GM19455 (cell line): ENCODE data around the gene TRIM62.
A peak's percentile ranks its signal among the peaks of the same experiment; 100 is the strongest.

Source experiments
- ATAC-seq: cut with Tn5 transposase; IDR thresholded peaks from one replicate; pipeline ENCODE4 v1.9.1; 2021; ENCODE audit not compliant: unreplicated experiment

The TRIM62 gene

DNA sequence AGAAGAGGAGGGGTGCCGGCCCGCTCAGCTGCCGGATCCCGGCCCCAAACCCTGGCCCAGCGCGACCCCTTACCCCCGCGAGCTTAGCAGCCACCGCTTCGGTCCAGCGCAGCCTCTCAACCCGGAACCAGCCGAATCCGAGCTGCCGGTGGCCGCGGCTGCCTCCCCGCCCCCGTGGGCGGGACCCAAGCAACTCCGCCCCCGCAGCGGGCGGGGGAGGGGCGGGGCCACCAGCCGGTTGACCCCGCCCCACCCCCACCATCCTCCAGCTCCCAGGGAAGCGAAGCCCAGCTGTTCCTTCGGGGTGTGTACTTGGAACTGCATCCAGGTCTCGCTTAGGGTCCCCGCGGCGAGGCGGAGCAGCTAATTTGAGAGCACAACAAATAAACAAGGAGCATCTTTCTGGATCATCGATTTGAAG, at the start of gene TRIM62:
Gene TRIM62 (minus strand): TSS at position 123 of the 421 bp plus-strand sequence. CDS start 611 bp downstream, outside the sequence.
- peak; percentile 57 for ATAC-seq

DNA sequence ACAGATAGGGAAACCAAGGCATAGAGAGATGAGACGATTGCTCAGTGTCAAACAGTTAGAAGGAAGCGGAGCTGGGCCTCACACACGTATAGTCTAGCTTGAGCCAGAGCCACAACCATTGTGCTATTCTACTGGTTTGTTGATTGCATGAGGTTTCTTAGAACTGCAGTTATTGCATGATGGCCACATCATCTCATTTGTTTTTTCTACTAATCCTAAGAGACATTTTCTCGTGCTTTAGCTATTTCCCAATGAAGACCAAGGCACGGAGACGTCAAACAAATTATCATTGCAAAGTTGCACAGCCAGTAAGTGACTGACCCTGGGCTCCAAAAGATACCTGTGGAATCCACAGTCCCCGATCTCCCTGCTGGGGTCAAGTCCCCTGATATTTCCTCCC, 49.3 kb upstream of the TRIM62 start:
- no peak for ATAC-seq

DNA sequence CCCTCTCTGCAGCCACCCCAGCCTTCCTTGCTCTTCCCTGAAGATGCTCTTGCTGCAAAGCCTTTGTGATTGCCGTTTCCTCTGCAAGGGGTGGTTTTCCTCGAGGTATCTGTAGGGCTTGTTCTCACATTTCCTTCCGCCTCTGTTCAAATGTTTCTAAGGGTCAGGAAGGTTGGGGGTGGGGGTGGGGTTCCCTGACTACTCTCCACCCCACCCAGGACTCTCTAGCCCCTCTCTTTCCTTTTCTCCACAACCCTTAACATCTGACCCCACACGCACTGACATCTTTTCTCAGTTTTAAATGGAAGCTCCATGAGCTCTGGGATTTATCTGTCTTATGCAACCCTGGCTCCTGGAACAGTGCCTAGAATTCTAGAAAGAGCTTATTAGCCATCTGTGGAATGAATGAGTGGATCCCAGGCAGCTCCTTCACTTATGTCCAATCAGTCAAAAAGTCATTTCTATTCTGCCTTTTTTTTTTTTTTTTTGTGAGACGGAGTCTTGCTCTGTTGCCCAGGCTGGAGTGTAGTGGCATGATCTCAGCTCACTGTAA, 47.2 kb upstream of the TRIM62 start:
- ATAC-seq, result no peak

DNA sequence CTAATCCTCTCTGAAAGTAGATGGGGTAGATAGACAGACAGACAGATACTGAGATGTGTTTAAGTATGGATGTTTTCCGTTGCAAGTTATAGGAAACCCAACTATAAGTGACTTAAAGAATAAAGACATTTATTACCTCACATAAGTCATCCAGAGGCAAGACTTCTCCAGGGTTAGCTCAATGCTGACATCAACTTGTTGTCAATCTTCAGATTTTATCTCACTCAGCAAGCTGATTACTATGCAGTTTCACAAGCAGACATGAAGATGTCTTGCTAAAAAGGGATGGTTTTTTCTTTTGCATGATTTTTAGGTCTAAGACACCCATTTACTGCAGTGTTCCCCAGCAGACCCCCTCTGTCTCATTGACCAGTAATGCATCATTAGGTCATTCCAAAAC, 43.7 kb upstream of the TRIM62 start:
- ATAC-seq, result no peak

DNA sequence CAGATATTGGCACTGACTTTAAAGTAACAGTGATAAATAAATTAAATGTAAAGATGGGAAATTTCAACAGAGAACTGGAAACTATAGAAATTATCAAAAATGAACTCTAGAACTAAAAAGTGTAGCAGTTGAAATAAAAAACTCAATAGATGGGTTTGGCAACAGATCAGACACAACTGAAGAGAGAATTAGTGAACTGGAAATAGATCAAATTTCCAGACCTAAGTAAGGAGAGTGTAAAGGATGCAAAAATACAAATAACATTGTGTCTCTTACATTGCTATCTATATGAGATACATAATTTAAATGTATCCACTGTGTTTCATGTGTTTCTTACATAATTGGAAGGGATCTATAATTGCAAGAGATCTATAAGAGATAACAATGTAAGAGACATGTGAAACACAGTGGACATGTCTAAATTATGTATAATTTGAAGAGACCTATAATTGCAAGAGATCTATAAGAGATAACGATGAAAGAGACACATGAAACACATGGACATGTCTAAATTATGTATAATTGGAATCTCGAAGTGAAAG, 42.4 kb upstream of the TRIM62 start:
- no peak for ATAC-seq

DNA sequence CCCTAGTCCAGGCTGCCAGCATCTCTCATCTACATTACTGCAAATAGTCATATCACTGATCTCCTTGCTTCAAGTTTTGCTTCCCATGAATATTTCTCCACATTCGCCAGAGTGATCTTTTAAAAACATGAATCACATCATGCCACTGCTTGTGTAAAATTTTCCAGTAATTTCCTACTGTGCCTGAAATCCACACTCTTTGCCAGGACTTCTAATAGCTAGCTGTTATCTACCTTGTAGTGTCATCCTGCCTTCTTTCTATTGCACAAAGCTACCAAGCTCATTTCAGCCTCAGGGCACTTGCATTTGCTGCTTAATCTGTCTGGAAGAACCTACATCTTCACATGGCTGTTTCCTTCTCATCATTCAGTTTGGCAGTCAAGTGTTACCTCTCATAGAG, 40.5 kb upstream of the TRIM62 start:
- no peak for ATAC-seq

DNA sequence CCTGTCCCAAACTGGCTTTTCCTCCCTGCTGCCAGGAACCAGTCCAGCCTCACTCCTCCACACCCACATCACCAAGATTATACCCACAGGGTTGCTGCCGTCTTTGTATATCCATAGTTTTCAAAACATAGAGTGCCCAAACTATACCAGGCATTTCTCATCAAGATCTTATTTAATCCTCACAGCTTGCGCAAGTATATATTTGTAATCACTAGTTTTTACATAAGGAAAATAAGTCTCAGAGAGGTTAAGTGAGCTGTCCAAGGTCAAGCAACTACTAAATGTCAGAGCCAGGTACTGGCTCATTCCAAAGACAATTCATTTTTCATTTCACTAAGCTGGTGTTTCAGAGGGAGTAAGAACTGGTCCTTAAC, 39.5 kb upstream of the TRIM62 start:
- no peak for ATAC-seq

DNA sequence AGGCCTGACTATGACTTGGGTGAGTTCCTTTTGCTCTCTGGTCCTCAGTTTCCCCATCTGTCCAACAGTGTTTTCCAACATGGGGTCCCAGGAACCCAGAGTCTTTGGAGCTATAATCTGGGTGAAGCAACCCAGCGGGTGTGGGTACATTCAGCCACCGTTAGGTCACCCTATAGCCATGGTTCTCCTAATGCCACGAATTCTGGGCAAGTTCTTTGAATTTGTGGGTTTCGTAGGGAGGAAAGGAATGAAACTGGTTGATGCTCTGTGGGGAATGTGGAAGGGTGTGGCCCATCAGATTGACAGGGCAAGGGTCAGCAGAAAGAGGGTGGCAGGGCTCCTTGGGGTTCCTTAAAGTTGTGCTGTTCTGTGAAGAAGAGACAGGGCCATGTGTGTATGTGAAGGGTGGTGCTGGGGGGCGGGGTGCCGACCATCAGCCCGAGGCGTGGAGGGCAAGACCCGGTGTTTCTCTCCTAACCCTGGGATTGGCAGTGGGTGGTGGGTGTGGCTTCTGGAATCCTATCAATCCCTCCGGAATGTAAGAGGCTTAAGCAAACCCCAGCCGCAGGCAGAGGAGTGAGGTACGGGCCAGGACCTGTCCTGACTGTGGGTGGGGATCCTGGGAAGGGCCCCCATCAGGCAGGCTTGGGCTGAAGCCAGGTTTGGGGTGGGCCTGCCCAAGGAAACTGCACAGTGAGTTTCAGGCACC, 39.0 kb upstream of the TRIM62 start:
- ATAC-seq, result no peak

DNA sequence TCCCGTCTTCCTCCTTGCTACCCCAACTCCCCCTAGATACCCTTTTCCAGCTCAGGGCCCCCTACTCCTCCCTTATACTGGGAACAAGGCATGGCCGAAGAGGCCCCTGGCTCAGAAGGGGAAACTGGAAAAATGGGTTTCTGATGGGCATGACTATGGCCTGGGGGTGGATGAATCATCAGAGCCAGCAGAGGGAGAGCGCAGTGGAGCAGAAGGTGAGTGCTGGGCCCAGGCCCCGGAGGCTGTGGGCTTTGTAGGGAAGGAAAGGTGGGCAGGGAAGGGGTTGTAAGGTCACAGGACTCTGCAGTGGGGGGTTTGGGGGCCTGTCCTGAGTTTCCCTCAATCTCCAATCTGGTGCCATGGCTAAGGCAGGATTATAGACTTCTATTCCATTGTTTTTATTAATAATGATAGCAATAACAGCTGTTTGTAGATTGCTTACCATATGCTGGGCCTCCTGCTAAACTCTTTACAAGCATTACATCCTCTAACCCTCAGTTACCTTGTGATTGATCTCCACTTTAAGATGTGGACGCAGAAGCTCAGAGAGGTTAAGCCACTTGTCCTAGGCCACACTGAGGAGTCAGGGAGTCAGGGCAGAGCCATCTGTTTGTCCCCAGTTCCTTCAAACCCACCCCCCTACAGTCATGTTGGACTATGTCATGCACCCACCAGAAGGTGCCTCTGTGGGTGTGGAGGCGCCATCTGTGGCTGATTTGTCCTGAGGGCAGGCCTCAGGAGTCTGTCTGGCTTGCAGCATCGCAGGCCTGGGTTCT, 38.2 kb upstream of the TRIM62 start:
- ATAC-seq, result no peak

DNA sequence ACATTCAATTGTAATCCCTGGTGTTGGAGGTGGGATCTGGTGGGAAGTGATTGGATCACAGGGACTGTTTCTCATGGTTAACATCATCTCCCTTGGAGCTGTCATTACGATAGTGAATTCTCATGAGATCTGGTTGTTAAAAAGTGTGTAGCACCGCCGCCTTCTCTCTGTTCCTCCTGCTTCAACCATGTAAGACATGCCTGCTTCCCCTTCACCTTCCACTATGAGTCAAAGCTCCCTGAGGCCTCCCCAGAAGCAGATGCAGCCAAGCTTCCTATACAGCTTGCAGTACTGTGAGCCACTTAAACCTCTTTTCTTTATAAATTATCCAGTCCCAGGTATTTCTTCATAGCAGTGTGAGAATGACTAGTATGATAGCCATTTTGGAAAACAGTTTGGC, 30.1 kb upstream of the TRIM62 start:
- no peak for ATAC-seq

DNA sequence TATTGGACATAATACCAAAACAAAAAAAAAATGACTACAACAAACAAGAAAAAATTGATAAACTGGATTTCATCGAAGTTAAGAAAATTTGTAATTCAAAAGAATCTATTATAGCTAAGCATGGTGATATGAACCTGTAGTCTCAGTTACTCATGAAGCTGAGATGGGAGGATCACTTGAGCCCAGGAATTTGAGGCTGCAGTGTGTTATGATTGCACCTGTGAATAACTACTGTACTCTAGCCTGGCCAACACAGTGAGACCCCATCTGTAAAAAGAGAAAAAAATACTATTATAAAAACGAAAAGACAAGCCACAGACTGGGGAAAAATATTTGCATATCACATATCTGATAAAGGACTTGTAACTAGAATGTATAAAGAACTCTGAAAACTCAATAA, 24.5 kb upstream of the TRIM62 start:
- no peak for ATAC-seq

DNA sequence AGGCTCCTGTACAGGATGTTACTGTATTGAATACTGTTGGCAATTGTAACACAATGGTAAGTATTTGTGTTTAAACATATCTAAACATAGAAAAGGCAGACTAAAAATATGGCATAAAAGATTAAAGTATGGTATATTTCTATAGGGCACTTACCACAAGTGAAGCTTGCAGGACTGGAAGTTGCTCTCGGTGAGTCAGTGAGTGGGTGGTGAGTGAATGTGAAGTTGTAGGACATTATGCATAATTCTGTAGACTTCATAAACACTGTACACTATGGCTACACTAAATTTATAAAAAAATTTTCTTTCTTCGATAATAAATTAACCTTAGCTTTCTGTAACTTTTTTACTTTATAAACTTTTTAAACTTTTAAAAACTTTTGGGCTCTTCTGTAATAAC, 13.7 kb upstream of the TRIM62 start:
- ATAC-seq, result no peak

DNA sequence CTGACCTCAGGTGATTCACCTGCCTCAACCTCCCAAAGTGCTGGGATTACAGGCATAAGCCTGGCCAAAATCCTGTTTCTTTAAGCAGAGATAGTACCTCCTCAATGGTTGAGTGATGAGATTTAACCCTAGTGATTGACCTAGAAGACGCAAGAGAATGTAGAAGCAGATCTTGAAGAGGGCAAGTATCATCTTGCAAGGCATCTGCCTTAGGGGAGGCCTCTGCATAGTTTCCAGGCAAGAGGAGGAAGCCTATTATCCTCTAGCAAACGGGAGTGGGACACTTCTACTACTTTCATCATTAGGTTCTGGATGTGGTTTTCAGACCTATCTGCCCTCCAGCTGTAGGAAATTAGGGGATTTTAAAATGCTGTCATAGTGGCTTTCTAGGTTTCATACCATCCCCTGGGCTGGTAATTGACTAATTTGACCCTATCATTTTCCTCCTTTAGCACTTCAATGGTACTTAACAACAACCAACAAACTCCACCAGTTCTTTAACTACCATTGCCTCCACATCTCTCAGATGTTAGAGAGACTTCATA, 10.0 kb upstream of the TRIM62 start:
- no peak for ATAC-seq

DNA sequence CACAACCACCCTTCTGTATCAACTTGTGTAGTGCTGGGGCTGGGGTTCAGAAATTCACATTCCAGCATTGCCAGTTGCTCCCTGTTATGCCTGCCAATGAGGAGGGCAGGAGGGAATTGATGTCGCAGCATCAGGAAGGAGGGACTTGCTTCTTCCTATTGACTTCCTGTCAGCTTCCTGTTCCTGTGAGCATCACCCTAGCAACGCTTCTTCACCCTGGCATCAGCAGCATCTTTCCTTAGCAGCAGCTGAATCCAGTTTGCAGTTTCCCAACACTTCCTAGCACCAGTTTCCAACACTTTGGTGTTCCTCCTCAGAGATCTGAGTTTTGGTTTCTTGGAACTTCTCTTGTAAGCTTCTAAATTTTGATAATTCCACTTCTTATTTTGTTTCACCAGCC, 8.9 kb upstream of the TRIM62 start:
- ATAC-seq, result no peak

DNA sequence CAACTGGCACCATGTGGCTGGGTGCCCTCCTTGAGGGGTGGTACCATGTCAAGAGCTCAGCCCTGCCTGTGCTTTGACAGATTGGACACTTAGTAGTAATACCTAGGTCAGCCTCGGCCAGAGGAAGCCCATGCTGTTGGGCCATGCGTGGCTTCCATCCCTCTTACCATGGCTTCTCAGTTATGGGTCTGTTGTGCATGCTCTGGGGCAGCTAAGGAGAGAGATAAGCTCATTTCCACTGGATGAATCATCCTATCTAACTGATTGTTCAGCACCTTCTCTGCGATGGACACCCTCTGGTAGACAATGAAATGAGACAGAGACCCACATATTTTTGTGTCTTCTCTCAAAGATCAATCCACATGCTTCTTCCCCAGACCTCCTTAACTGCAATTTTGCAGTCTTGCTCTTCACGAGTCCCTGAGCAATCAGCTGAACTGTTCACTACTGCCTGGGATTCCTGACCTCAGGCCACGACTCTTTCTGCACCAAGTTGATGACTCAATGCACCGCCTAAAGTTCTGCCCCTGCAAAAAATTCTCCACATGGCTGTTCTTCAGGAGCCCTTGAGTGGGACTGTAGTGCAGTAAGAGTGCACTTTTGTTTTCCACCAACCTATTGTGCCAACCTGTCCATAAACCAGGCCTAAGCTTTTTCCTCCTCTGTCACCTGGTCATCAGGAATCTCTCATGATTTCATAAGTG, 6.9 kb upstream of the TRIM62 start:
- ATAC-seq, result no peak

DNA sequence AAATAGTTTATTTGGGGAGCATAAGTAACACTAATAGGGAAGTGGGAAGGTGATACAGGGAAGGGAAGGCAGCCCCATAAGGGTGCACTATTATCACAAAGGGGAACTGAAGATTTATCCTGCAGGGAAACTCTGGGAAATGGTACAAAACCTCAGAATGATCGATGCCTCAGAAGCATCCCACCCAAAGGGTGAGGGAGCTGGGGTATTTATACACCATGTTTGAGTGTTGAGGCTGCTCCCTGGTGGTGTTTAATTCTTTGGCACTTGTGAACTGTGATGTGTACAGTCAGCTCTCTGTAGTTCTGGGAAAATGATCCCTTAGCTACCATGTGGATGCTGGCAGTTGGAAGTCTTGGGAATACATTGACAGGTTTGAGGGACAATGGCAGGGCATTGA, 5.1 kb upstream of the TRIM62 start:
- ATAC-seq, result no peak

DNA sequence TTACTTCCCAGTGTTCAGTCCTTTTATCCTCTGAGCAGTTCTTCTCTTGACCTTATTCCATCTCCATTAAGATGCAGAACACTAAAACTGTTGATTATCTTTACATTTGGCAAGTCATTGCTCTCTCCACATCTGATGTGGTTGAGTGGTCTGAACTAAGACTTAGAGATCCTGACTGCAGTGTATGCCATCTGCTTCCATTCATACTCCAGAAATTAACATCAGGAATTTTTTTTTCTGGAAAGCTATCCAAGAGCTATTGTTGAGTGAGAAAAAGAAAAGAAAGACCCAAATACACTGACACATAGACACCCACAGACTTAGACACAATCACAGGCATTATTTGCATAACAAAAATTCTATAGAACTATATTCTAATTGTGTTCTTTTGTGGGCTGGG, 3.7 kb upstream of the TRIM62 start:
- ATAC-seq, result no peak

DNA sequence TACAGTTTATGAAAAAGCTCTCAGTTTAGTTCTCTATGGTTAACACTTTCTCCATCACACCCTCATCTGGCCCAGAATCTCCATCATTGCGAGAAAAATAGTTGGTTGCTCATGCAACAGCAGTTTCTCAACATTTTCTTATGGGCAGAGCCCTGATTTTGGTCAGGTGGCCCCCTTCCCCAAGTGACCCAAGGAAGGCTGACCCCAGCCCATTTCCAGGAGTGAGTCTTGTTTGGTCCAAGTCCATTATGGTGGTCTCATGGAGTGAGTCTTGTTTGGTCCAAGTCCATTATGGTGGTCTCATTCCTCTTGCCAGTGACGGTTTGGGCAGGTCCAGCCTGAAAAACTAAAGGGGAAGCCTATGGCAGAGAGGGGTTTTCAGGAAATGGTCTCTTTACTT, 1.5 kb upstream of the TRIM62 start:
- ATAC-seq, result no peak

DNA sequence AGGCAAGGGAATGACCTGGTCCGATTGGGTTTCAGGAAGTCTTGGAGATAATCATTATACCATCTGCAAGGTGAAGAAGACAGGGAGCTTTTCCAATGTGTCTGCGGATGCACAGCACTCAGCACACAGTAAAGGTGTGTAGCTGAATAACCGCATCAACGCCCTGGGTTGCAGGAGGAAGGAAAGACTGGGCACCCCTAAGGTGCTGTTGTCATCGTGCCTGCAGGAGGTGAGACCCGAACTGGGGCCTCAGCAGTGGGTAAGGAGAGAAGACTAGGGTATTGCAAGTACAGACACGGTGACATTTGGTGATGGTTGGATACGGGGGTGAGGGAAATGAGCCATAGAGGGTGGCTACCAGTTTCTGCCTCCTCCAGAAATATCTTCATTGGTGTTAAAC, 1.1 kb upstream of the TRIM62 start:
- ATAC-seq, result no peak

DNA sequence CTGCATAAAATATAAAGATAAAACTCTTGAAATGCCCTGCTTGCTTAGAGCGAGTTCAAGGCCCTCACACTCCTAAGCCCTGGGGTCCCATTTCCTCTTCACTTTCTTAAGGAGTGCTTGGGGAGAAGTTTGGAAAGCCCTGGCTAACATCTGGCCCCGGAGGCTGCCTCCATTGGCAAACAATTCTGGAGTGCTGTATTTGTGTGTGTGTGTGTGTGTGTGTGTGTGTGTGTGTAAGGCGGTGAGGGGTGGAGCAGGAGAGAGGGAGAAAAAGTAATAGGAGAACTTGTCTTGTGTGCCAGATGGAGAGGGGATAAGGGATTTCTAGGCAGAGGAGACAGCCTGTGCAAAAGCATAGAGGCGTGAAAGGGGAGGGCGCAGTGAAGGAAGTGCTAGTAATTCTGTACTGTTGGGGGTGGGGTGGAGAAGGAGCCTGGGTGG, 578 bp upstream of the TRIM62 start:
- no peak for ATAC-seq
